HepG2 (cell line): ENCODE data around the gene TFG. TPM values are rescaled to one million over a fixed set of nuclear protein-coding genes. Genes with fewer than 3 reads are reported as not detected.

Source experiments
- ARNTL ChIP-seq: sonication (generic); formaldehyde crosslinking; IDR thresholded peaks from 2 replicates; pipeline ENCODE4 v1.4.0; 2020; ENCODE audit warnings: mild to moderate bottlenecking, missing genetic modification reagents
- ELF1 ChIP-seq: sonication (generic); formaldehyde crosslinking; IDR thresholded peaks from 2 replicates; pipeline ENCODE4 v1.4.0; 2020; ENCODE audit warnings: missing genetic modification reagents
- GABPA ChIP-seq, 2 experiments: IDR thresholded peaks; 2 replicates each; pipeline ENCODE4 v1.6.1; 2011 to 2016; ENCODE audit warnings: low read depth in 2 of 2, low read length in 1 of 2, missing biosample characterization in 1 of 2, missing genetic modification characterization in 1 of 2
- HES4 ChIP-seq: sonication (generic); formaldehyde crosslinking; IDR thresholded peaks from 2 replicates; pipeline ENCODE4 v1.9.0; 2021; ENCODE audit warnings: mild to moderate bottlenecking, missing genetic modification reagents, borderline replicate concordance
- HMG20B ChIP-seq: conservative IDR thresholded peaks from 2 replicates; pipeline ENCODE4 v1.6.1; 2016; ENCODE audit warnings: missing genetic modification reagents, missing compliant biosample characterization
- JDP2 ChIP-seq: sonication (generic); formaldehyde crosslinking; IDR thresholded peaks from 2 replicates; pipeline ENCODE4 v1.8.1; 2022; ENCODE audit warnings: missing genetic modification reagents, borderline replicate concordance
- RNF2 ChIP-seq: fragments of 450-650 bp; conservative IDR thresholded peaks from 2 replicates; pipeline ENCODE4 v1.6.1; 2016; ENCODE audit warnings: low read depth
- TEAD2 ChIP-seq: sonication (generic); formaldehyde crosslinking; IDR thresholded peaks from 2 replicates; pipeline ENCODE4 v1.9.0; 2021; ENCODE audit warnings: missing genetic modification reagents
- ZEB1 ChIP-seq: IDR thresholded peaks from 2 replicates; pipeline ENCODE4 v1.6.1; 2012; ENCODE audit warnings: mild to moderate bottlenecking, low read depth, inconsistent platforms; ENCODE audit not compliant: insufficient replicate concordance
- ZFP36 ChIP-seq: fragments of 150-350 bp; IDR thresholded peaks from 2 replicates; pipeline ENCODE4 v1.6.1; 2018; ENCODE audit warnings: borderline replicate concordance, low read length, low read depth; ENCODE audit not compliant: partially characterized antibody
- ZNF281 ChIP-seq: sonication (generic); formaldehyde crosslinking; IDR thresholded peaks from 2 replicates; pipeline ENCODE4 v1.4.0; 2020; ENCODE audit warnings: missing genetic modification reagents, borderline replicate concordance
- ZNF318 ChIP-seq: sonication (generic); formaldehyde crosslinking; IDR thresholded peaks from 2 replicates; pipeline ENCODE4 v1.4.0; 2020; ENCODE audit warnings: mild to moderate bottlenecking, missing genetic modification reagents
- ZSCAN12 ChIP-seq: sonication (generic); formaldehyde crosslinking; IDR thresholded peaks from 2 replicates; pipeline ENCODE4 v1.9.0; 2021; ENCODE audit warnings: mild to moderate bottlenecking, missing genetic modification reagents
- ZSCAN31 ChIP-seq: sonication (generic); formaldehyde crosslinking; IDR thresholded peaks from 2 replicates; pipeline ENCODE4 v1.5.0; 2020; ENCODE audit warnings: low read depth, mild to moderate bottlenecking, missing genetic modification reagents
- polyA plus RNA-seq, 8 experiments: library from polyadenylated mRNA; depleted of rRNA in 3 of 8; stranded (reverse) in 7 of 8; unstranded in 1 of 8; fragments of >200 nt; fragmentation: Illumina TruSeq in 4 of 8; extraction: Trizol in 4 of 8; gene quantifications; 2 replicates each; pipeline versions ENCODE4 v1.2.1 to v1.2.3, GENCODE V29; 2011 to 2016; ENCODE audit warnings: low read depth in 4 of 8, missing spikeins in 1 of 8, mixed read lengths in 1 of 8; ENCODE audit not compliant: insufficient read depth in 1 of 8
- total RNA-seq, 5 experiments: library from RNA; depleted of rRNA; stranded (reverse); fragments of >200 nt; fragmentation: Illumina TruSeq; extraction: Trizol; gene quantifications; 2 replicates each; pipeline ENCODE4 v1.2.3, GENCODE V29; 2016; ENCODE audit warnings: low read depth in 1 of 5
- TF ChIP-seq, protein P1 (sequence below): sonication (generic); formaldehyde crosslinking; IDR thresholded peaks from 2 replicates; pipeline ENCODE4 v1.4.0; 2020; ENCODE audit warnings: missing genetic modification reagents

TFG gene
- total and polyA plus RNA-seq, 2 of the 13 experiments (the other 11 are each of a cell fraction or from before 2014, with no cell fraction given): 53.6 to 71.7 TPM

GRCh38 chr3:100708989-100709841 is at the start of gene TFG (continued):
- peak; percentile 30; the same call in 1 of the 2 replicates for TF ChIP-seq ZNF318 (CRISPR knock-in tag)
- TF ChIP-seq ZEB1: no peak
- TF ChIP-seq ARNTL (CRISPR knock-in tag): peak; percentile 53; the same call in 1 of the 2 replicates
- TF ChIP-seq HES4: no peak
- peak; percentile 77 for TF ChIP-seq GABPA (IDR thresholded peaks at IDR 0.05; ENCODE audit: low read depth, low read length)
- TF ChIP-seq GABPA (CRISPR knock-in tag; IDR thresholded peaks at IDR 0.05; ENCODE audit: low read depth): peak; percentile 98
- TF ChIP-seq HMG20B (CRISPR knock-in tag): 0 out of 2 replicates have a peak, but pooled peaks have one; percentile 10
- no peak for TF ChIP-seq ZSCAN31 (CRISPR knock-in tag)
- TF ChIP-seq ZSCAN12: no peak
- TF ChIP-seq, protein P1, sequence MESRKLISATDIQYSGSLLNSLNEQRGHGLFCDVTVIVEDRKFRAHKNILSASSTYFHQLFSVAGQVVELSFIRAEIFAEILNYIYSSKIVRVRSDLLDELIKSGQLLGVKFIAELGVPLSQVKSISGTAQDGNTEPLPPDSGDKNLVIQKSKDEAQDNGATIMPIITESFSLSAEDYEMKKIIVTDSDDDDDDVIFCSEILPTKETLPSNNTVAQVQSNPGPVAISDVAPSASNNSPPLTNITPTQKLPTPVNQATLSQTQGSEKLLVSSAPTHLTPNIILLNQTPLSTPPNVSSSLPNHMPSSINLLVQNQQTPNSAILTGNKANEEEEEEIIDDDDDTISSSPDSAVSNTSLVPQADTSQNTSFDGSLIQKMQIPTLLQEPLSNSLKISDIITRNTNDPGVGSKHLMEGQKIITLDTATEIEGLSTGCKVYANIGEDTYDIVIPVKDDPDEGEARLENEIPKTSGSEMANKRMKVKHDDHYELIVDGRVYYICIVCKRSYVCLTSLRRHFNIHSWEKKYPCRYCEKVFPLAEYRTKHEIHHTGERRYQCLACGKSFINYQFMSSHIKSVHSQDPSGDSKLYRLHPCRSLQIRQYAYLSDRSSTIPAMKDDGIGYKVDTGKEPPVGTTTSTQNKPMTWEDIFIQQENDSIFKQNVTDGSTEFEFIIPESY (CRISPR knock-in tag): no peak
- TF ChIP-seq ZFP36: no peak
- TF ChIP-seq ZNF281 (CRISPR knock-in tag): peak; percentile 72; the same call in 1 of the 2 replicates
- TF ChIP-seq RNF2: no peak; the same call in none of the 2 replicates
- peak; percentile 96 for TF ChIP-seq ELF1 (CRISPR knock-in tag)
- TF ChIP-seq JDP2: no peak
- 0 out of 2 replicates have a peak, but pooled peaks have one; percentile 32 for TF ChIP-seq TEAD2 (CRISPR knock-in tag)
